HG02870 (cell line): ENCODE measurements around the gene TMEM72.
"Not testable (repeated sequence)": the region's sequence is repeated elsewhere in the genome, so short reads cannot be mapped to it uniquely, and the experiment has no call there.

Experiments
- ATAC-seq: cut with Tn5 transposase; IDR thresholded peaks from one replicate; pipeline ENCODE4 v1.9.1; 2021; ENCODE audit warnings: mild to moderate bottlenecking, moderate library complexity; ENCODE audit not compliant: unreplicated experiment

Gene TMEM72

GRCh38 chr10:44911081-44911540, at the start of gene TMEM72:
Gene TMEM72, plus strand, starts transcription at chr10:44911337. Its CDS starts 176 bp downstream, at chr10:44911513.
- no peak for ATAC-seq

DNA sequence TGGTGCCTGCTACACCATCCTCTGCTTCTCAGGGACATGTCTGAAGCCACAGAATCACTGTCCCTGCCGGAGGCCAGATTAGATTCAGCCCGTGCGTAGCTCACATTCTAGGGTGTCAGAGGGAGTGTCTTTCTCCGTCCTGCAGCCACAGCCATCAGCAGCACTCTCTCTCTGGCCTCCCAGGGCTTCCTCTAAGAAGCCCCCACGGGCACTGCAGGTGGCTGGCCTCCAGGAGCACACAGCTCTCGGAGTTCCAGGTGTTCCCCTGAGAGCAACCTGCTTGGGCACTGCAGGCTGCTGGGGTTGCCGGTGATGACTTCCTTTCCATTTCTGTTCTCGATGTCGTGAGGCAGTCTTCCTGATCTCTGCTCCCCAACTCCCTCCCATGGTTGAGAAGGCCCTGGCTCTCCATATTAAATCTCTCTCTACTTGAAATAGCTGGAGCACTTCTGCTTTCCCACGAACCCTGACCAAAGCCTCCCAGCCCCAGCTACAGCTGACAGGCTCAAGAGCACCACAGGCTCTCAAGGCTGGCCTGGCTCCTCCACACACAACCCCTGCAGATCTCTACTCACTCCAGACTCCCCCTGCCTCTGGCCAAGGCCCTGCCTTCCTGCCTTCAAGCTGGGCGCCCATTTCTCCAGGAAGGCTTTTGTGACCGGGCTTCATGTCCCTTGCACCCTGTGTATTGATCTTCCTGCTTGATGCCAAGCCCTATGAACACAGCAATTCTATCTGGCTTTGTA, 49.0 kb upstream of the TMEM72 start:
- no peak for ATAC-seq

DNA sequence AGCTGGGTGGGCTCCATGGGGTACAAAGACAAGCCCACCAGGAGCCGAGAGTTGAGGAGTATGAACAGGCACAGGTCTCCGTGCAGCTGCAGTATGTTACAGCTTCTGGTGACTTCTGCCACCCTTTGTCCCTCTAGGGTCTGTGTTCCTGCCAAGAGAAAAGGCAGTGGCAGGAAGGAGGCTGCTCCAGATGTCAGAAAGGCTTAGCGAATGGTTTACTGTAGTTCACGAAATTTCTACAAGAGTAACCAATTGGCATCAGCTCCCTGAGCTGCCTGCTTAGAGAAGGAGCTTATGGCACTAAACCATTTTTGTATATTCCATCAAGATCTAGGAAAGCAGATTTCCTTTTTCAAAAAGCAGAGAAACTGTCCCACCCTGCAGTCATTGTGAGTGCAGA, 48.2 kb upstream of the TMEM72 start:
- ATAC-seq: no peak

- no peak for ATAC-seq
These were observed 47.6 kb upstream of the TMEM72 start for GRCh38 chr10:44863344-44864047.

GRCh38 chr10:44864051-44864450, 47.1 kb upstream of the TMEM72 start:
- ATAC-seq: no peak

DNA sequence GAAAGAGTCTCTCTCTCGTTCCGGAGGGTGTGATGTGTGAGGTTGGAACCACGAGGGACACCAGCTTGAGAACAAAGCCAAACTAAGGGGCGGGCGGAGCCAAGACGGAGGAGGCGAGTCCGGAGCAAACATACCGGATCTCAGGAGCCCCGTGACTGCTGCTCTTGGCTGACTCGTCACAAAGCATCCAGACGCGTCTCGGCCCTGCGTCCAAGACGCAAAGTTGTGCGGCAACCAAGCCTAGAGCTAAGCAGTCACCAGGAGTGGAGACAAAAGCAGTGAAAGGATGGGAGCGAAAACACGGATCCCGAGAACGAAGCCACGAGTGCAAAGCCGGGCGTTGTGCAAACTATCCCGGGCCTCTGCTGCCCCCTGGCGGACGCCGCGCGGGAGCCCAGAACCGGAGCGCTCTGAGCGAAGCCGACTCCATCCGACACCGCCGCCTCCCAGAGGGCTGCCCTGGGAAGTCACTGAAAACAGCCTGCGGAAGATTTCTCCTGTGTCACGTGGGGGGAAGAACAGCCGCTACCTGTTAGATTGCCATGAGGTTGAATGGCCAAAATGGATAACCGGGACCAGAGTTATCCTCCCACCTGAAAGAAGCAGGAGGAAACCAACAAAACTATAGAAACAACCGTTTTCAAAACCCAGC, 46.4 kb upstream of the TMEM72 start:
- ATAC-seq: peak; percentile 86

DNA sequence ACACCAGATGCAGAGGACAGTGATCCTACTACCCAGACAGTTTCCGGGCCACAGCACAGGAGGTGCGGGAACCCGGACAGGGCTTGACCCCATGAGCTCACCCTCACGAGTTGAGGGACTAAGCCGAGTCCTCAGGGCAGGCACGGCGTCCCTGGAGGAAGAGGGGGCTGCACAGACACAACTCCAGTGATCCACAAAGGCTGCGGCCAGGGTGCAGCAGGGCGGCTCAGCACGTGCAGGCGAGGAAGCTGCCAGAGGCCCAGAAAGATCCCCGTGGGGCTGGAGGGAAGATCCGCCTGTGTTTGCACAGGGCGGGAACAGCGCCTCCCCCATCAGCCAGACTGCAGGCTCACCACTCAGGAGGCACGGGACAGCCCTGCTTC, 45.9 kb upstream of the TMEM72 start:
- no peak for ATAC-seq

GRCh38 chr10:44866367-44866766, 44.8 kb upstream of the TMEM72 start:
- not testable (repeated sequence) for ATAC-seq

DNA sequence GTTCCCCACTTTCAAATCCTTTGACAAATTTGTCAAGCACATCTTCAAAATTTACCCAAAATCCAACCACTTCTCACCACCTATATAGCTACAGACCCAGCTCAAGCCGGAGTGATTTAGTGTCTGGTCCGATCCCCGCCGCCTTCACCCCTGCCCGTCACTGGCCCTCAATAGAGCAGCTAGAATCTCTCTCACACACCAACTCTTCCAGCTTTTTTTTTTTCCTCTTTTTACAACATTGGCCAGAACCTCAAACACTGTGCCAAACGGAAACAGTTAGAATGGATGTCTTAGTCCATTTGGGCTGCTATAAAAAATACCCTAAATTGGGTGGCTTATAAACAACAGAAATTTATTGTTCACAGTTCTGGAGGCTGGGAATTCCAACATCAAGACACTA, 41.1 kb upstream of the TMEM72 start:
- no peak for ATAC-seq

GRCh38 chr10:44873160-44873559, 38.0 kb upstream of the TMEM72 start:
- ATAC-seq: no peak

- no peak for ATAC-seq
These were observed 37.0 kb upstream of the TMEM72 start for GRCh38 chr10:44874166-44874565.

DNA sequence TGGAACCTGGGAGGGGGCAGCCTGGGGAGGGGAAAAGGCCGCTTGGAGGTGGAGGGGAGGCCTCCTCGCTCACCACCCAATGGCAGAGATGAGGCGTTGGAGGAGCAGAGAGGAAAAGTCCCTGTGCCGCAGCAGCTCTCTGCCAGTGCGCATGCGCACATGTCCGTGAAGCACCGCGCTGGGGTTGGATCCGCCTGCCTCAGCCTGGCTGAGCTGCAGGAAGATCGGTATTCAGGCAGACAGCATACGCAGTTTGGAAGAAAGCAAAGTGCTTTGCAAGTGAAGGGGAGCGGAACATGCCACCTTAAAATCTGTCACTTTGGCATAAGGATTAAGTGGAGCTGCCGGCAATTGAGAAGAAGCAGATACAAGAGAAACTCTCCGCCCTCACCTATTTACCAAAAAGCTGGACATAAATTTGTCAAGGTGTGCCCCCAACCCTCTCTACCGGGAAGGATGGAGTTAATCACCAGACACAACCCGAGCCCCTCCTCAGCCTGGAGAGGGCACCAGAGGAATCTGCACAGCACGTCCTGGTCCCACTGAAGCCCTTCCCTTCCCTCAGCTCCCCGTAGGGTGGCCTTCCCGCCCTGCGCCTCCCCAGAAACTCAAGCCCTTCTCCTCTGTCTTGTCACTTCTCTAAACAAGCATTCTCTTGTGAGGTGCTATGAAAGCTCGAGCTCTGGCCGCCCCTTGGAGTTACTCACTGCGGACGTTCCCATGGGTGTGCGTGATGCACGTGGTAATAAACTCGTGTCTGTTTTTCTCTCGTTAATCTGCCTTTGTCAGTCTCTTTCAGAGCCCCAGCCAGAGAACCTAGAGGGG, 32.2 kb upstream of the TMEM72 start:
- peak; percentile 82 for ATAC-seq

DNA sequence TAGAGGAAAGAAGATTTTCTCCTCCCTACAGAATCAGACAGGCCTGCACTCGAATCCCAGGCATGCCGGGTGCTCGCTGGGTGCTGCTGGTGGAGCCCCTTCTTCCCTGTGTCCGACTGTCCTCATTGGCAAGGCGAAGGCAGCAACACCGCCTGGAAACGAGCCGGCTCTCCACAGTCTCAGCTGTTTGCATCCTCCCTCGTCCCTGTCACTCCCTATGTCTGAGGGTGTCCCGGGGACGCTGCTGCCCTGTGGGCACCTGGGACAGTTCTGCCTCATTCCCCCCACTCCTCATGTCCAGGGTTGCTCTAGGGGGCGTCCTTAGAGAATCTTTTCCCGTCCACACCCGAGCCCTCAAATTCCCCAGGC, 31.6 kb upstream of the TMEM72 start:
- ATAC-seq: no peak

- ATAC-seq: no peak
These were observed 30.9 kb upstream of the TMEM72 start for GRCh38 chr10:44880090-44880715.

GRCh38 chr10:44881649-44882048, 29.5 kb upstream of the TMEM72 start:
- ATAC-seq: no peak

- no peak for ATAC-seq
These were observed 28.9 kb upstream of the TMEM72 start for GRCh38 chr10:44882166-44882720.

DNA sequence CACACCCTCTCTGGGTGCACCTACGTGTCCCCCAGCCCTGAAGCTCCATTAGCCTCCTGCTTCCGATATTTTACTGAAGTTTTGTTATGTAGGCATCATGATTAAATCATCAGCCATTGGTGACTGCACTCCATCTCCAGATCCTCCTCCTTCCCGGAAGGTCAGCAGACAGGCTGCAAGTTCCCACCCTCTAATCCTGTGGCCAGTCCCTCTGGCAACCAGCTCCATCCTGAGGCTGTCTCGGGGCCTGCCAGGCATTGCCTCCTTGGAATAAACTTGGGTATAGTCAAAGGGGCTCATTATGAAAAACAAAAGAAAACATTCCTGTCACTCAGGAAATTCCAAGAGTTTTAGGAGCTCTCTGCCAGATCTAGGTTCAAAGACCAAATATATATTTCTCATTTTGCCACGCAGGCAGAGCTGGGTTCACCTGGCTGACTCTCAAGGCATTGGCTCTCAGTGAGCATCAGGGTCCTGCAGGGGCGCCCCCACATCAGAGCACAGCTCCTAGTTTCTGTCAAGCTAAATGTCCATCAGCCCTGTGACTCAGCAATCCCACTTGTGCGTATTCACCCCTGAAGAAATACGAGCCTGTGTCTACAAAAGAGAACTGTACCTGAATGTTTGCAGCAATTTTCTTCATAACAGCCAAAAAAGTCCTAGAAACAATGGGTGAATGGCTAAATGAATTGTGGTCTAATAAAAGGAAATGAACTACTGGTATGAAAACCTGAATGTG, 27.4 kb upstream of the TMEM72 start:
- ATAC-seq: no peak

DNA sequence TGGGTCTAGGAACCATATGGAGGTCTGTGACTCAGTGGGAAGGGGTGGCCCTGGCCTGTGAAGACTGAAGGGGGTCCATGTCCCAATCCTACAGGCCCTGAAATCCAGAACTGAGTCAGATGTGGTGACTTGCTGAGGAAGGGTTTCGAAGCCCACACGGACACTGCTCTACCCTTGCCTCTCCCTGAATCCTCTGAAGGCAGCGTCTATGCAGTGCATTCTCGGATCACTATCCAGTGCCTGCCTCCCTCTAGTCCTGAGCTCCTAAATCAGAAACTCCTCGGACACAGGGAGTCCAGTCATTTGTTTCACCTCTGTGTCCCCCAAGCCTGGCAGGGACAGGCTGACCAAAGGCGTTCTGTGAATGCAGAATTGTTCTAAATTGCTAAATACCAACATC, 25.4 kb upstream of the TMEM72 start:
- ATAC-seq: no peak

DNA sequence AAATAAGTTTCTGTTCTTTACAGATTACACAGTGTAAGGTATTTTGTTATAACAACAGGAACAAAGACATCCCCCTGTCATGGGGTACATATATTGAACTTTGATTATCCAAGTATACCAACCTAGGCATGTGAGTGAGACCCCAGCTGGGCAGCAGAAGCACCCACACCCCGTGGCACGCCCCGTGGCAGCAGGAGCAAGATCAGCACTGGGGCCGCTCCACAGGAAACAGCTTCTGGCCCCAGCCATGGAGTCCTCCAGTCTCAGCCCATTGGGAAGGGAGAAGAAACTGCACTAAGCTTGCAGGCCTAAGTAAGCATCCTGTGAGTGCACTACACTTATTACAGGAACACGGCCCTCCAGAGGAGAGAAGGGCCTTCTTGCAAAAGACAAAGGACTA, 24.2 kb upstream of the TMEM72 start:
- ATAC-seq: no peak

DNA sequence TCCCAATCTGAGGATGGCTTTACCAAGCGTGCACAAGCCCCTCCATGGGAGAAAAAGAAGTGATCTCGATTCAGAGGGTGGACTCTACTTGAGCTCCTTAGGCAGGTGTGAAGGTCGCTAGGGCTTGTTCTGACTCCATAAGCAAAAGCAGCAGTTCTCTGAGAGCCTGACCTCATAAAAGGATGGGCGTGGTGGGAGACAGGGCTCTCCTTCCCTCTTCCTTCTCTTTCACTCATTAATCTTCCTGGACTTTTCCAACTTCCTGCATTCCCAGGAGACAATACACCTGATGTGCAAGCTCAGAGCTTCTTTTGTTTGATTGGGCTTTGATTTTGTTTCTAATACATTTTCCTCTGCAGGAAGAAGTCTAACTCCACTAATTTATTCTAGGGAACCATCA, 22.3 kb upstream of the TMEM72 start:
- ATAC-seq: no peak
